ENCODE measurements around the gene CASK. TPM values are rescaled to one million over a fixed set of nuclear protein-coding genes. Genes with fewer than 3 reads are reported as not detected.

The CASK gene
- total and polyA plus RNA-seq, 12 donors, result 4.7 to 53.0 (median 41.3) TPM

DNA sequence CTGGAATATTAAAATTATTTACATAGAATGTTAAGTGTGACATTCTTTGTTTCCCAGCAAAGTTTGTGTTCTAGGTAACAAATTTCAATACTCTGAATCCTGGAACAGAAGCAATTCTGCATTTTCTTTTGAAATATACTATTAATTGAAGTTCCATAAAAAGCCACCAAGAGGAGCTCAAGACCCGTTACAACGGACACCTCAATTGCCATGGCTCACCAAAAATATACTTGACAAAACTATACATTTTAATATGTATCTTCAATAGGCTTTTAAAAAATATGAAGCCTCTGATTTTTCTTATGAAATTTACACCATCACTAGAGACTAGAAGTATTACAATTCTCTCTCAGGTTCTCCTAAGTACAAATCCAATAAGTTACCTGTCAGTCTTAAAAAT lies 364.8 kb downstream of the CASK start:
- Histone ChIP-seq H3K36me3 (replicated peaks in 1 of 2) (no peaks in the 10 kb centered on the region), H3K4me3 (no peak overlapping the region), H3K27ac (no peak overlapping the region), H3K27me3 (no peaks in the 10 kb centered on the region), H3K4me1 (replicated peaks in 1 of 2) (peaks cover 10 to 30% of the 10 kb centered on the region in 2 donors), H3K9me3 (replicated peaks in 1 of 3) (no peaks in the 10 kb centered on the region)
- TF ChIP-seq, protein P1, sequence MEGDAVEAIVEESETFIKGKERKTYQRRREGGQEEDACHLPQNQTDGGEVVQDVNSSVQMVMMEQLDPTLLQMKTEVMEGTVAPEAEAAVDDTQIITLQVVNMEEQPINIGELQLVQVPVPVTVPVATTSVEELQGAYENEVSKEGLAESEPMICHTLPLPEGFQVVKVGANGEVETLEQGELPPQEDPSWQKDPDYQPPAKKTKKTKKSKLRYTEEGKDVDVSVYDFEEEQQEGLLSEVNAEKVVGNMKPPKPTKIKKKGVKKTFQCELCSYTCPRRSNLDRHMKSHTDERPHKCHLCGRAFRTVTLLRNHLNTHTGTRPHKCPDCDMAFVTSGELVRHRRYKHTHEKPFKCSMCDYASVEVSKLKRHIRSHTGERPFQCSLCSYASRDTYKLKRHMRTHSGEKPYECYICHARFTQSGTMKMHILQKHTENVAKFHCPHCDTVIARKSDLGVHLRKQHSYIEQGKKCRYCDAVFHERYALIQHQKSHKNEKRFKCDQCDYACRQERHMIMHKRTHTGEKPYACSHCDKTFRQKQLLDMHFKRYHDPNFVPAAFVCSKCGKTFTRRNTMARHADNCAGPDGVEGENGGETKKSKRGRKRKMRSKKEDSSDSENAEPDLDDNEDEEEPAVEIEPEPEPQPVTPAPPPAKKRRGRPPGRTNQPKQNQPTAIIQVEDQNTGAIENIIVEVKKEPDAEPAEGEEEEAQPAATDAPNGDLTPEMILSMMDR (IDR thresholded peaks at IDR 0.05), result peak in 5 of 6 experiments; percentile 51 to 60 (median 57)
- TF ChIP-seq POLR2A (IDR thresholded peaks at IDR 0.05), result no peak
- intact Hi-C loops (cut with DNase I), result loop anchor here in 1 of 2 donors (10.0 kb wide), 1 partner anchor 186 kb away; no protein-coding TSS in a partner anchor
- DNase-seq, result no peak
- 8 to 14% (median 12%) methylated on average over 2 of the region's 2 CpGs for WGBS, 4 donors

DNA sequence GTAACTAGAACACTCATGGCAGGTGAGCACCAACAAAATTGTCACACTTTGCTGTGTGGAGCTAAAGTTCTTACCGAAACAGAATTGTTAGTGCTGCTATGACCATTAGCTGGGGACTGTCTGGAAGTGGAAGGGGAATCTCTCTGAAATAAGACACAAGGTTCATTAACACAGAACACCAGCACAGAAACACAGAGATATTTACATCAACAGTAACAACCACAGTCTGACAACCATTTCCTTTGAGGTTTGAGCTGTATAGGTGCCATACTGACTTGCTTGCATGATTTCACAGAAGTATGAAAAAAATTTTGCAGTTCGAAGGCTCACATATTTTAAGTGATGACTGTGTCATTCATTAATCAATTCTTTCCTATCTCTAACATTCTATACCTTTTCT lies 366.4 kb downstream of the CASK start:
- H3K27ac ChIP-seq, result no peak overlapping the region
- peaks cover 6 to 30% of the 10 kb centered on the region in 2 donors for H3K4me1 ChIP-seq (replicated peaks in 1 of 2)
- TF ChIP-seq, protein P1 (IDR thresholded peaks at IDR 0.05), result no peak
- TF ChIP-seq POLR2A (IDR thresholded peaks at IDR 0.05), result no peak
- no peak overlapping the region for H3K4me3 ChIP-seq
- H3K27me3 ChIP-seq, result no peaks in the 10 kb centered on the region
- 57 to 86% (median 72%) methylated on average over 2 of the region's 2 CpGs for WGBS, 4 donors
- H3K36me3 ChIP-seq (replicated peaks in 1 of 2), result no peaks in the 10 kb centered on the region
- no peaks in the 10 kb centered on the region for H3K9me3 ChIP-seq (replicated peaks in 1 of 3)
- intact Hi-C loops (cut with DNase I), result loop anchor here in 1 of 2 donors (10.0 kb wide), 1 partner anchor 188 kb away; no protein-coding TSS in a partner anchor
- no peak for DNase-seq

DNA sequence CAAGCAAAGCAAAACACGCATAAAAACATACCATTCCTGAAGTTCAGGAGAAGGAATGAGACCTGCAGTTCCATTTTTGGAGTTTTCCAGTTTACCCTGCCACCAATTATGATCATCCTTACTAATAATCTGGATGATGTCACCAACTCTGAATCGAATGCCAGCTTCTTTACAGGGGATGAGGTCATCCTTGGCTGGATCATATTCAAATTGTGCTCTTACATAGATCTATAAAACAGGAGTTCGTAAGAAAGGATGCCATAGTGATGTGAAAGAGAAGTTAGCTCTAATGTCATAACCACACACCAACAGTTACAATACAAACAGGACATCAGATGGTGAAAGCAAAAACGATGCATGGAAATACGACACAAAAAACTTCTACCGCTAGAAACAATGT lies 369.7 kb downstream of the CASK start:
- Histone ChIP-seq H3K9me3 (replicated peaks in 1 of 3) (no peaks in the 10 kb centered on the region), H3K36me3 (replicated peaks in 1 of 2) (no peaks in the 10 kb centered on the region), H3K4me1 (replicated peaks in 1 of 2) (peaks cover 0 to under 1% of the 10 kb centered on the region in 2 donors), H3K27ac (no peak overlapping the region), H3K4me3 (no peak overlapping the region), H3K27me3 (no peaks in the 10 kb centered on the region)
- WGBS, 4 donors, result 72 to 85% (median 77%) methylated on average over 6 of the region's 6 CpGs
- TF ChIP-seq, protein P1 (IDR thresholded peaks at IDR 0.05), result no peak
- TF ChIP-seq POLR2A (IDR thresholded peaks at IDR 0.05), result no peak
- DNase-seq, result no peak
- intact Hi-C loops (cut with DNase I), result loop anchor here in 1 of 2 donors (10.0 kb wide), 1 partner anchor 191 kb away; no protein-coding TSS in a partner anchor

DNA sequence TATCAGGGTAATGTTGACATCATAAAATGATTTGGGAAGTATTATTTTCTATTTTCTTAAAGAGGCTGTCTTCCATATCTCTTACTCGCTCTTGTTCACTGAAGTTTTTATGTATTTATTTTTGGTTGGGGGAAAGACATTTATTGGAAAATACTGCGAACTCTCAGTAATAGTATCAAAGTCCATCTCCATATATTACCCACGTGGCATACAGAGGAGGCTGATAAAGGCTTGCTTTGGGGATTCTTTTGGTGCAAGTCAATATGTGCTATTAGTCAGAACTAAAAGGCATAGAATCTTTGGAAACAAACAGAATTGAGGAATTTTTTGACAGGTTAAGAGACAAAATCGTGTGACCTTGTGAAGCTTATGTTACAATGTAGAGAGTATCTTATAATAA lies 374.9 kb downstream of the CASK start:
- no peaks in the 10 kb centered on the region for H3K9me3 ChIP-seq (replicated peaks in 1 of 3)

More for the DNA sequence above, 374.9 kb downstream of the CASK start:
- Histone ChIP-seq H3K27ac (no peak overlapping the region), H3K36me3 (replicated peaks in 1 of 2) (no peaks in the 10 kb centered on the region), H3K27me3 (no peaks in the 10 kb centered on the region), H3K4me3 (no peak overlapping the region), H3K4me1 (replicated peaks in 1 of 2) (no peaks in the 10 kb centered on the region)
- 68 to 96% (median 83%) methylated on average over 4 of the region's 4 CpGs for WGBS, 4 donors
- DNase-seq, result no peak
- intact Hi-C loops (cut with DNase I), result no loop called here
- TF ChIP-seq, protein P1 (IDR thresholded peaks at IDR 0.05), result no peak
- TF ChIP-seq POLR2A (IDR thresholded peaks at IDR 0.05), result no peak

Data from adrenal gland (tissue), 12 donors.